HG02678 (cell line): Measurements from ENCODE around the gene RAC3.

Experiments used
- ATAC-seq: cut with Tn5 transposase; IDR thresholded peaks from one replicate; pipeline ENCODE4 v1.9.1; 2021; ENCODE audit warnings: mild to moderate bottlenecking, moderate library complexity; ENCODE audit not compliant: unreplicated experiment

Gene RAC3

GRCh38 chr17:82011617-82012187 is 19.8 kb upstream of the RAC3 start:
- ATAC-seq = no peak

- no peak for ATAC-seq
Measured at GRCh38 chr17:82012261-82012639, 19.2 kb upstream of the RAC3 start.

- ATAC-seq = no peak
Measured at GRCh38 chr17:82012640-82013295, 18.7 kb upstream of the RAC3 start.

- ATAC-seq = no peak
Measured at GRCh38 chr17:82013341-82013740, 18.1 kb upstream of the RAC3 start.

GRCh38 chr17:82013772-82014321 is 17.6 kb upstream of the RAC3 start:
- ATAC-seq = no peak

GRCh38 chr17:82014432-82014831 is 17.0 kb upstream of the RAC3 start:
- no peak for ATAC-seq

GRCh38 chr17:82014971-82015310 is 16.5 kb upstream of the RAC3 start:
- no peak for ATAC-seq

GRCh38 chr17:82015311-82015971 is 16.0 kb upstream of the RAC3 start:
- no peak for ATAC-seq

GRCh38 chr17:82016061-82016874 is 15.2 kb upstream of the RAC3 start:
- no peak for ATAC-seq

- no peak for ATAC-seq
Measured at GRCh38 chr17:82016875-82017459, 14.5 kb upstream of the RAC3 start.

GRCh38 chr17:82017612-82018151 is 13.8 kb upstream of the RAC3 start:
- no peak for ATAC-seq

- no peak for ATAC-seq
Measured at GRCh38 chr17:82018152-82018988, 13.1 kb upstream of the RAC3 start.

GRCh38 chr17:82018989-82019689 is 12.3 kb upstream of the RAC3 start:
- no peak for ATAC-seq

GRCh38 chr17:82019690-82020571 is 11.5 kb upstream of the RAC3 start:
- no peak for ATAC-seq

- ATAC-seq = no peak
Measured at GRCh38 chr17:82020572-82021106, 10.8 kb upstream of the RAC3 start.

GRCh38 chr17:82021107-82021899 is 10.2 kb upstream of the RAC3 start:
- no peak for ATAC-seq

GRCh38 chr17:82021900-82022309 is 9.6 kb upstream of the RAC3 start:
- no peak for ATAC-seq
